DND-41 (cell line): ENCODE data around the gene BST1.

Source experiments
- EZH2 ChIP-seq: IDR thresholded peaks from 3 replicates; pipeline ENCODE4 v1.6.1; 2012; ENCODE audit warnings: borderline replicate concordance, low read depth, mild to moderate bottlenecking, moderate library complexity, low read length, inconsistent platforms; ENCODE audit not compliant: severe bottlenecking
- TF ChIP-seq, protein P1 (sequence below): IDR thresholded peaks from 2 replicates; pipeline ENCODE4 v1.5.1; 2012; ENCODE audit warnings: borderline replicate concordance, low read length, moderate library complexity, mild to moderate bottlenecking; ENCODE audit not compliant: poor library complexity, severe bottlenecking; ENCODE audit errors: extremely low read depth

- TF ChIP-seq, protein P1, sequence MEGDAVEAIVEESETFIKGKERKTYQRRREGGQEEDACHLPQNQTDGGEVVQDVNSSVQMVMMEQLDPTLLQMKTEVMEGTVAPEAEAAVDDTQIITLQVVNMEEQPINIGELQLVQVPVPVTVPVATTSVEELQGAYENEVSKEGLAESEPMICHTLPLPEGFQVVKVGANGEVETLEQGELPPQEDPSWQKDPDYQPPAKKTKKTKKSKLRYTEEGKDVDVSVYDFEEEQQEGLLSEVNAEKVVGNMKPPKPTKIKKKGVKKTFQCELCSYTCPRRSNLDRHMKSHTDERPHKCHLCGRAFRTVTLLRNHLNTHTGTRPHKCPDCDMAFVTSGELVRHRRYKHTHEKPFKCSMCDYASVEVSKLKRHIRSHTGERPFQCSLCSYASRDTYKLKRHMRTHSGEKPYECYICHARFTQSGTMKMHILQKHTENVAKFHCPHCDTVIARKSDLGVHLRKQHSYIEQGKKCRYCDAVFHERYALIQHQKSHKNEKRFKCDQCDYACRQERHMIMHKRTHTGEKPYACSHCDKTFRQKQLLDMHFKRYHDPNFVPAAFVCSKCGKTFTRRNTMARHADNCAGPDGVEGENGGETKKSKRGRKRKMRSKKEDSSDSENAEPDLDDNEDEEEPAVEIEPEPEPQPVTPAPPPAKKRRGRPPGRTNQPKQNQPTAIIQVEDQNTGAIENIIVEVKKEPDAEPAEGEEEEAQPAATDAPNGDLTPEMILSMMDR, result no peak
- no peak for TF ChIP-seq EZH2
Measured at GRCh38 chr4:15654593-15655222, 48.2 kb upstream of the BST1 start.
